ENCODE measurements around the gene NDUFAF8.

The NDUFAF8 gene

GRCh38 chr17:81200695-81201580 is 38.2 kb upstream of the NDUFAF8 start:
- DNase-seq, result peak; percentile 66

GRCh38 chr17:81202318-81202717 is 36.8 kb upstream of the NDUFAF8 start:
- no peak for DNase-seq

- DNase-seq, result no peak
These were observed 36.0 kb upstream of the NDUFAF8 start for GRCh38 chr17:81203136-81203535.

- no peak for DNase-seq
These were observed 34.5 kb upstream of the NDUFAF8 start for GRCh38 chr17:81204578-81204977.

- no peak for DNase-seq
These were observed 33.0 kb upstream of the NDUFAF8 start for GRCh38 chr17:81206166-81206565.

DNA sequence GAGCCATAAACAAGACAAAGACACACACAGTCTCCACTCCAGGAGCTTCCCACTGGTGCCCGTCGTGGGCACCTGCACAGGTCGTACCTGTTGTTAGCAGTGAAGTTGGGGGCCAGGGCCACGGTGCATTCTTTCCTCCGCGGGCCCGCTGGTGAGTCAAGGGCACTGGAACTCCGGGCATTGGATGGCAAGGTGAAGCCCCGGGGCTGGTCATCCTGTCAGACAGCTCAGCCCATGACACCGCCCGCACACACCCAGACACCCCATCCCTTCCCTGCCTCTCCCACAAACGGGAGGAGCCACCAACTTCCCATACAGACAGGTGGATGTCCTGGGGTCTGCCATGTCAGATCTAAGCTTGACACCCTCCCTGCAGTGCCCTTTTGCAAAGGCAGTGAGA is 32.5 kb upstream of the NDUFAF8 start:
- DNase-seq, result no peak

DNA sequence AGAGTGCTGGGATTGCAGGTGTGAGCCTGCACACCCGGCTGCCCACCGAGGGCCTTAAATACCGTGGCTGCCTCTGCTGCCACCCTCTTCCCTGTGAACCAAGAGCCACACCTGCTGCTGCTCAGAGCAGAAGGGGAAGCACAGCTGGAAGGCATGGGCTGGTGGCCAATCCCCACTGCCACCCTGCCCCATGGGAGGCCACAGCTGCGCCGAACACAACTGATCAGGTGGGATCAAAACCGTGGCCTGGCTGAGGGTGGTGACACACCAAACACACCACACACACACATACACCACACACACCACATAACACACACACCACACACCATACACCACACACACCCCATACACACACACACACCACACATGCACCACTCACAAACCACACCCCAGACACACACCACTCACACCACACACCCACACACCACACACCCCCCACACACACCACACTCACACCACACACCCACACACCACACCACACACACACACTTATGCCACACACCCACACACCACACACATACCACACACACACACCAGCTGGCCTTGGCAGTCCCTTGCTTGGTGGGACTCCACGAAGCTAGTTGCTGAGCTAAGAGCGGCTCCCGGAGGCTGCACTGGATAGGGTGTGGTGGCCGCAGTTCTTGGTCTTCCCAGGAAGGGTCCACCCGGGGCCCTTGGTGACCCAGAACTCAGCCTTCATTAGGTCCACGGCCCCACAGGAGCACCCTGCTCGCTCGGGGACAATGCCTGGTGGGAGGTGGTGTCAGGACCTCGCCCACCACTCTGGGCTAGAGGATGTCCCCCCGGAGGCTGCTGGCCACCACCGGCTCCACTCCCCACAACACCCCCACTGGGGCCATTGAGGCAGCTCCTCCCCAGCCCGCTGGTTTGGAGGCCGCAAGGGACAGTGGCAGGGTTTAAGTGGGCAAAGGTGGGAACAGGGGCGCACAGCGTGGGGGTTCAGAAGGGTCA is 31.2 kb upstream of the NDUFAF8 start:
- no peak for DNase-seq

- DNase-seq, result no peak
These were observed 30.5 kb upstream of the NDUFAF8 start for GRCh38 chr17:81208651-81209050.

DNA sequence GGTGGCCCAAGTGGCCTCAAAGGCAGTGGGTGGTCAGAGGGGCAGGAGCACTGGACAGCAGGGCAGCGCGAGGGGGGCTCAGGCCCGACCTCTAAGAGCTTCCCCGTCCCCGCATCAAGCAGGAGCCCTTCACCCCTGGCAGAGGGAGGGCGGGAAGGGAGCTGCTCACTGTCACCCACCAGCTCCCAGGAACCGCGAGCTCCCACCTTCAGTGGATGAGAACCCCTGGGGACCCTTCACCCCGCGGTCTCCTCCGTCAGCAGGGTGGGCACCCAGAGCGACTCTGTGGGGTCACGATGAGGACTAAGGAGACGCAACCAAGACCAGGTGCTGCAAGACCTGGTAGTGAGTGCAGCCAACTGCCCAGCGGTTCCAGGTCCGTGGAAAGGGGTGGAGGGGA is 30.0 kb upstream of the NDUFAF8 start:
- no peak for DNase-seq

DNA sequence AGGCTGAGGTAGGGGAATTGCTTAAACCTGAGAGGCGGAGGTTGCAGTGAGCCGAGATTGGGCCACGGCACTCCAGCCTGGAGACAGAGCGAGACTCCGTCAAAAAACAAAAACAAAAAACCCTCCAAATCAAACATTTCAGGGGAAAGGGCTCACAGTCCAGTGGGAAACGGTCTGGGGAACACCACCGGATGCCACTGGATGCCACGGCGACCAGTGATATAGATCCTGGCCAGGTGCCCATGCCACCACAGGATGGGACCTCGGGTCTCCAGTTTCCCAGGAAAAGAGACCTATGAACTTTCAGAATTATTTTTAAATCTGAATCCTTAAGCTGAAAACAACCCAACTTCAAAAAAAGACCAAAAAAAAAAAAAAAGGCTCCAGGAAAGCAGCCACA is 28.7 kb upstream of the NDUFAF8 start:
- DNase-seq, result no peak

- DNase-seq, result no peak
These were observed 28.2 kb upstream of the NDUFAF8 start for GRCh38 chr17:81210868-81211267.

- no peak for DNase-seq
These were observed 26.8 kb upstream of the NDUFAF8 start for GRCh38 chr17:81212365-81212764.

DNA sequence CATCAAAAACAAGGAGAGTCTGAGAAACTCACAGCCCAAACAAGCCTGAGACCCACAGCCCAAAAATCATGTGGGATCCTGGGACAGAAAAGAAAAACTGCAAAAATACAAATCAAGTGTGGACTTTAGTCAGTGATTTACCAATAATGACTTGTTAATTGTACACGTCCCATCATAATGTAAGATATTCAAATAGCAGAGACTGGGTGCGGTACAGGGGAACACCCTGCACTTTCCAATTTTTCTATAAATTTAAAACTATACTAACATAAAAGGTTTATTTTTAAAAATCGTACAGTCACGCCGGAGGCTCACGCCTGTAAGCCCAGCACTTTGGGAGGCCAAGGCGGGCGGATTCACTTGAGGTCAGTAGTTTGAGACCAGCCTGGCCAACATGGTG is 25.1 kb upstream of the NDUFAF8 start:
- no peak for DNase-seq

DNA sequence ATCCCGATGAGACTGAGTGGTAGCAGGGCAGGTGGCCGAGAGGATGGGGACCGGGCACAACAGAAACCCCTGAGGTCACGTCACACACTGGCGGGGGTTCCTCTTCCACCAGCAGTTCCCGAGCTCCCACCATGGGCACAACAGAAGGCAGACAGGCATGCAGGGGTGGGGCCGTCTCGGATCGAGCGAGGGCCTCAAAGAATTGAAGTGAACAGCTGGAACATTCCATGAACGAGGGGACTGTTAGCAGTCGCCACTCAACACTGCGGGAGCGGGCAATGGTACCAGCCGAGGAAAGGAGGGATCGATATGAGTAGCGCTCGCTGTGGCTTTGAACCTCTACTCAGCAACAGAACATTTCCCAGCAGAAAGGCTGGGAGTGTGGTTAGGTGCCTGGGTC is 21.6 kb upstream of the NDUFAF8 start:
- no peak for DNase-seq

- DNase-seq, result no peak
These were observed 20.7 kb upstream of the NDUFAF8 start for GRCh38 chr17:81218459-81218858.

- DNase-seq, result no peak
These were observed 20.1 kb upstream of the NDUFAF8 start for GRCh38 chr17:81218991-81219390.

GRCh38 chr17:81219476-81220180 is 19.5 kb upstream of the NDUFAF8 start:
- DNase-seq, result no peak

- peak; percentile 70 for DNase-seq
These were observed 17.7 kb upstream of the NDUFAF8 start for GRCh38 chr17:81221371-81221841.

DNA sequence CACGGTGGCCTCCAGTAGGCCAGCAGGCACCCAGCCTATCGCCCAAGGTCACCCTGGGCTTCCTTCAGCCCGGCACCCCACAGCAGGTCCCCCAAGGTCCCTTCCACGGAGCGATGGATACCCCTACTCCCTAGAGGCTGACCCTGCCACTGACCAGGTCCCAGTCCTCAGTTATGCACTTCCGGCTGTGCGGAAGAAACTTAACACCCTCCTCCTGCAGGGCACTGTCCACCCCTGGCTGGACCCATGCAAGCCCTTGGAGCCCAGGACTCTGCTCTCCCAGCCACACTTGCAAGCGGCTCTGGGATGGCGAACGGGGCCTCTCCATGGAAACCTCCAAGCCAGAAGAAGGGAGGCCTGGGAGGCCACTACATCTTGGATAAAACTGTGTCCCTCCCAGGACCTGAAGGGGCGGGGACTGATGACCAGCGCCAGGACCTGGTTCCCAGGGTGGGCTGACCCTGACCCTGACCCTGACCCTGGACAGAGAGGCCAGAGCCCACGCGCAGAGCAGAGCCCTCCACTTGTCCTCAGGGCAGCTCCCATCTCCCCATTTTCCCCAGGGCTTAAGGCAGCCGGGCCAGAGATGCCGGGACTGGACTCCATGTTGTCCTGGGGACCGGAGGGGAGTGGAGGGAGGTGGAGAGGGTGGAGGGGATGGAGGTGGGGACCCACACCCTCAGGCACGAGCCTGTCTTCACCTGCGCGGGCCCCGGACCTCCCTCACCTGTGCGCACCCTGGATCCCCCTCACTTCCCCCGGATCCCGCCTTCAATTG is 17.1 kb upstream of the NDUFAF8 start:
- peak; percentile 25 for DNase-seq

GRCh38 chr17:81222620-81222905 is 16.6 kb upstream of the NDUFAF8 start:
- DNase-seq, result no peak

- peak; percentile 99 for DNase-seq
These were observed 16.0 kb upstream of the NDUFAF8 start, which contains the start of gene CEP131 for GRCh38 chr17:81222906-81223761. TSS of gene CEP131 (minus strand) at chr17:81222965. CDS start at chr17:81220056, 2,909 bp downstream.

All from eye (tissue), 1 donor.